ENCODE data around the gene PLEKHH1.

Gene PLEKHH1

GRCh38 chr14:67627519-67627918 lies 94.4 kb downstream of the PLEKHH1 start:
- no peaks in the 10 kb centered on the region for H3K36me3 ChIP-seq (replicated peaks)
- H3K4me3 ChIP-seq (ENCODE audit: low read depth, low read length): no peak overlapping the region
- DNase-seq: no peak
- TF ChIP-seq, protein P1, sequence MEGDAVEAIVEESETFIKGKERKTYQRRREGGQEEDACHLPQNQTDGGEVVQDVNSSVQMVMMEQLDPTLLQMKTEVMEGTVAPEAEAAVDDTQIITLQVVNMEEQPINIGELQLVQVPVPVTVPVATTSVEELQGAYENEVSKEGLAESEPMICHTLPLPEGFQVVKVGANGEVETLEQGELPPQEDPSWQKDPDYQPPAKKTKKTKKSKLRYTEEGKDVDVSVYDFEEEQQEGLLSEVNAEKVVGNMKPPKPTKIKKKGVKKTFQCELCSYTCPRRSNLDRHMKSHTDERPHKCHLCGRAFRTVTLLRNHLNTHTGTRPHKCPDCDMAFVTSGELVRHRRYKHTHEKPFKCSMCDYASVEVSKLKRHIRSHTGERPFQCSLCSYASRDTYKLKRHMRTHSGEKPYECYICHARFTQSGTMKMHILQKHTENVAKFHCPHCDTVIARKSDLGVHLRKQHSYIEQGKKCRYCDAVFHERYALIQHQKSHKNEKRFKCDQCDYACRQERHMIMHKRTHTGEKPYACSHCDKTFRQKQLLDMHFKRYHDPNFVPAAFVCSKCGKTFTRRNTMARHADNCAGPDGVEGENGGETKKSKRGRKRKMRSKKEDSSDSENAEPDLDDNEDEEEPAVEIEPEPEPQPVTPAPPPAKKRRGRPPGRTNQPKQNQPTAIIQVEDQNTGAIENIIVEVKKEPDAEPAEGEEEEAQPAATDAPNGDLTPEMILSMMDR (IDR thresholded peaks at IDR 0.05; ENCODE audit: low read depth, low read length, missing control alignments): no peak
- H3K27me3 ChIP-seq (replicated peaks): no peaks in the 10 kb centered on the region
- no peak overlapping the region for H3K27ac ChIP-seq
- in situ Hi-C loops (cut with HindIII; ENCODE audit: low pct_ligation_motif_present, low sequenced_read_pairs): no loop called here

- no peaks in the 10 kb centered on the region for H3K36me3 ChIP-seq (replicated peaks)
- no peak for DNase-seq
- in situ Hi-C loops (cut with HindIII; ENCODE audit: low pct_ligation_motif_present, low sequenced_read_pairs): no loop called here
- TF ChIP-seq, protein P1 (IDR thresholded peaks at IDR 0.05; ENCODE audit: low read depth, low read length, missing control alignments): no peak
- no peaks in the 10 kb centered on the region for H3K27me3 ChIP-seq (replicated peaks)
- H3K27ac ChIP-seq: no peak overlapping the region
- no peak overlapping the region for H3K4me3 ChIP-seq (ENCODE audit: low read depth, low read length)
These were observed 97.1 kb downstream of the PLEKHH1 start for GRCh38 chr14:67630186-67630585.

DNA sequence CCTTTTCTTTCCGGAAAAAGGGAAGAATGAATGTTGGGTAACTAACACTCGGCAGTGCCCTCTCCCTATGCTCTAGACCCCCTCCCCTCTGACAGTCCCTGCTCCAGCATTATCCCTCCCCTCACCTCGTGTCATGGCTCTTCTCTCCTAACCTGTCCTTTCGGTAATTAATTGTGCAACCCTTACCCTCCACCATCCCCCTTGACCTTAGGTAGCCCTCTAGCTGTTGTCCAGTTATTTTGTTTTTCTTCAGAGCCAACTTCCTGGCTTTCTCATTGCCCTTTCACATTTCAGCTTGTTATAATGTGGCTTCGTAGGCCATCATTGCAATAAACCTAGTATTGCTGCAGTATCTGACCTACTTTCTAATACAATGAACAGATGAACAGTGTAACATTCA lies 97.8 kb downstream of the PLEKHH1 start:
- Histone ChIP-seq H3K4me3 (ENCODE audit: low read depth, low read length) (no peak overlapping the region), H3K36me3 (replicated peaks) (no peaks in the 10 kb centered on the region), H3K27me3 (replicated peaks) (no peaks in the 10 kb centered on the region), H3K27ac (no peak overlapping the region)
- in situ Hi-C loops (cut with HindIII; ENCODE audit: low pct_ligation_motif_present, low sequenced_read_pairs): no loop called here
- DNase-seq: no peak
- TF ChIP-seq, protein P1 (IDR thresholded peaks at IDR 0.05; ENCODE audit: low read depth, low read length, missing control alignments): no peak

DNA sequence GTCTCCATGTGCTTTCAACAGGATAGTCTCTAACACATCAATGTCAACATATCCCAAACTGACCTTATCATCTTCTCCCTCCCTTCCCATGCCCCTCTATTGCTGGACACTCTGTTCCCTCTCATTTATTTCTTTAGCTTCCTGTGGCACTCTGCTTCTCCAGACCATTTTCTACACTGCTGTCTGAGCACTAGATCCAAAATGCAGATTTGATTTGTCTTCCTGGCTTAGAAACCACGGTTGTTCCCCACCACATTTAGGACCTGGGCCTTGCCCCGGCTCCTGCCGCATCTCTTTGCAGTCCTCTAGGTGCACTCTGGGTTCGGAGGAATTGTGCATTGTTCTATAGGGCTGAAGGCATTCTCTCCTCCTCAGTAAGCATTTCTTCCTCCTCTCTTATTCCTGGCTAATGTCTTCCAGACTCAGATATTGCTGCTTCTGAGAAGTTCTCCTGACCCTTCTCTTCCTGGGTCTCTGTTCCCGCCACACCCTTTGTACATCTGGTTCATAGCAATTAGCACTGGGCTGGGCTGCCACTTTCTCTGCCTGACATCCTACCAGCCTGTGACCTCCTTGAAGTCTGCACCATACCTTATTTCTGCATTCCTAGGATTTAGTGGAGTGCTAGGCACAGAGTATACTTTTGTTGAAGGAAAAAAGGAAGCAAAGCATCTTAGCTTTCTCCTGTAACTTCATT lies 100.5 kb downstream of the PLEKHH1 start:
- Histone ChIP-seq H3K4me3 (ENCODE audit: low read depth, low read length) (no peak overlapping the region), H3K36me3 (replicated peaks) (no peaks in the 10 kb centered on the region), H3K27me3 (replicated peaks) (no peaks in the 10 kb centered on the region), H3K27ac (no peak overlapping the region)
- TF ChIP-seq, protein P1 (IDR thresholded peaks at IDR 0.05; ENCODE audit: low read depth, low read length, missing control alignments): no peak
- no peak for DNase-seq
- in situ Hi-C loops (cut with HindIII; ENCODE audit: low pct_ligation_motif_present, low sequenced_read_pairs): no loop called here

GRCh38 chr14:67636361-67636919 lies 103.3 kb downstream of the PLEKHH1 start:
- Histone ChIP-seq H3K4me3 (ENCODE audit: low read depth, low read length) (no peak overlapping the region), H3K27me3 (replicated peaks) (no peaks in the 10 kb centered on the region), H3K36me3 (replicated peaks) (no peaks in the 10 kb centered on the region), H3K27ac (no peak overlapping the region)
- DNase-seq: no peak
- in situ Hi-C loops (cut with HindIII; ENCODE audit: low pct_ligation_motif_present, low sequenced_read_pairs): no loop called here
- TF ChIP-seq, protein P1 (IDR thresholded peaks at IDR 0.05; ENCODE audit: low read depth, low read length, missing control alignments): no peak

DNA sequence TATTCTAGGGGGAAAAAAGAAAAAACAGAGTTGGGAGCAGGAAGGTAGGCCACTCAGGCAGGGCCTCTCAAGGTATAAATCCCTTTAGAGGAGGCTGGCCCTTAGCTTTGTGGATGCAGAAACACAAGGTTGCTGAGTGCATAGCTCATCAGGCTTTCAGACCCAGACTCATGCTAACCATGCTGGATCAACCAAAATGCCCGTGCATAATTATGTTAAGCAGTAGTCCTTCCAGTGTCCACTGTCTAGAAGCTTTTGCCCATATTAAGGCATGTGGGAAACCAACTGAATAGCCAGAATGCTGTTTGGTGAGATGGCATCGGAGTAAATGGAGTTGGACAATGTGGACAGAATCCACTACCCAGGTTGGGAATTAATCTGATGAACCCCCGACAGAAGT lies 105.6 kb downstream of the PLEKHH1 start:
- Histone ChIP-seq H3K27ac (no peak overlapping the region), H3K27me3 (replicated peaks) (no peaks in the 10 kb centered on the region), H3K4me3 (ENCODE audit: low read depth, low read length) (no peak overlapping the region), H3K36me3 (replicated peaks) (no peaks in the 10 kb centered on the region)
- in situ Hi-C loops (cut with HindIII; ENCODE audit: low pct_ligation_motif_present, low sequenced_read_pairs): no loop called here
- DNase-seq: no peak
- TF ChIP-seq, protein P1 (IDR thresholded peaks at IDR 0.05; ENCODE audit: low read depth, low read length, missing control alignments): no peak

All from brain microvascular endothelial cell (primary cell).